K562 (cell line): ENCODE data around the gene TXNRD1.

Experiments
- FOXO4 ChIP-seq: fragments of 450-650 bp; formaldehyde crosslinking; IDR thresholded peaks from 2 replicates; pipeline ENCODE4 v1.4.0; 2020; ENCODE audit warnings: mild to moderate bottlenecking, moderate library complexity
- NFIC ChIP-seq: fragments of 450-650 bp; IDR thresholded peaks from 2 replicates; pipeline ENCODE4 v1.6.1; 2017; ENCODE audit warnings: mild to moderate bottlenecking, inconsistent platforms

- TF ChIP-seq NFIC (no peak), FOXO4 (no peak)
These were observed 90.8 kb downstream of the TXNRD1 start for GRCh38 chr12:104306376-104306775.
